HG02884 (cell line): ENCODE data around the gene B4GALT5.

Experiments used
- ATAC-seq: cut with Tn5 transposase; IDR thresholded peaks from one replicate; pipeline ENCODE4 v1.9.1; 2021; ENCODE audit warnings: mild to moderate bottlenecking, moderate library complexity; ENCODE audit not compliant: unreplicated experiment

B4GALT5 gene

DNA sequence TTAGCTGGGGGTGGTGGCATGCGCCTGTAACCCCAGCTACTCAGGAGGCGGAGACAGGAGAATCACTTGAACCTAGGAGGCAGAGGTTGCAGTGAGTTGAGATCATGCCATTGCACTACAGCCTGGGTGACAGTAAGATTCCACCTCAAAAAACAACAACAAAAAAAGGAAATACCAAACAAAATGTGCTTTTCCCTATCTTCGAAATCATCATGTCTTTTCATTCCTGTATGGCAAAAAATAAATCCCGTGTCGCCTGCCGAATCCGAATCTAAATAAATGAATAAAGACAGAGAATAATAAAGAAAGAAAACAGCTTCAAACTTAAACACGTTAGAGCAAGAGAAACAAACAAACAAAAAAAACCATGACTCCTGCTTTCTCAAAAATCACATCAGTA, 11.8 kb downstream of the B4GALT5 start:
- no peak for ATAC-seq

DNA sequence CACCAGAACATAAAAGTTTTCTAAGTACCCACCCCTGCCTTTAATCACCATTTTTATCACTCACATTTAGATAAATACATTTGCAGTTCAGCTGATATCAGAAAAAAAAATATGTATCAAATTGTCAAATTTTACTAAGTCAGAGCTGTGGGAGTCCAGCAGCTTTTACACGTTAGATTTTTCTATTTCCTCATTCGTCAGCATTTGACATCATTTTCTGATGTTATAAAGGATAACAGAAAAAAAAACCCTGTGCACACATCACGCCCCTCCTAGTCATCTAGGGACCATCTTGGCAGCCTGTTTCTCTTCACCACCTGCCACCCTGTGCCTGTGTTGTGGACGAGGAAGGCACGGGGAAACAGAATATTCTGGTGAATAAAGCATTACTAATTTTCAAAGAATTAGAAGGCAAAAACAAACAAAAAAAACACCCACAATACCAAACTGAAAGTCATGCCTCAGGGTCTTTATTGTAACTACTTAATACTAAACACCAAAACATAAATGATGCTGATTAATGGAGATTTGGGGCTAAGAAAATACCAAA, 12.4 kb downstream of the B4GALT5 start:
- ATAC-seq = no peak

DNA sequence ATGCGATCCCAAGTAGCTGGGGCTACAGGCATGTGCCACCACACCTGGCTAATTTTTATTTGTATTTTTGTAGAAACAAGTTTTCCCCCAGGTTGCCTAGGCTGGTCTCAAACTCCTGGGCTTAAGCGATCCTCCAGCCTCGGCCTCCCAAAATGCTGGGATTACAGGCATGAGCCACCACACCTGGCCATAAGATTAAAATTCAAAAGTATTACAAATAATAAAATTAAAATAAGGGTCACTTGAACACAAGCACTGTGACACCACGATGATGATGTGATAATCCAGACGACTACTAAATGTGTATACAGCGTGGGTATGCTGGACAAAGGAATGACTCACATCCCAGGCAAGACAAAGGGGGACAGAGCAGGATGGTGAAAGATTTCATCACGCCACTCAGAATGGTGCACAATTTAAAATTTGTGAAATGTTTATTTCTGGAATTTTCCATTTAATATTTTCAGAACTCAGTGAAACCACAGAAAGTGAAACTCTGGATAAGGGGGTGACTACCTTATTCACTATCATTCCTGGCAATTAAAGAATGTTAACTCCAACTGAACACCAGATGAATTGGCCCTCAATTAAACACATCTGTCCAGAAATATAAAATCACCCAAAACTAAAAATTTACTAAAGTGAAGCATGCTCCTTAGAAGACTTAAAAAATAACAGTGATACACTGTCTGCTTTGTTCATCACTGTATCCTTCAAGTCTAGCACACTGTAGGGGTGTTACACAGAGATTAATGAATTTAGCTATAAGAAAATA, 13.1 kb downstream of the B4GALT5 start:
- no peak for ATAC-seq

DNA sequence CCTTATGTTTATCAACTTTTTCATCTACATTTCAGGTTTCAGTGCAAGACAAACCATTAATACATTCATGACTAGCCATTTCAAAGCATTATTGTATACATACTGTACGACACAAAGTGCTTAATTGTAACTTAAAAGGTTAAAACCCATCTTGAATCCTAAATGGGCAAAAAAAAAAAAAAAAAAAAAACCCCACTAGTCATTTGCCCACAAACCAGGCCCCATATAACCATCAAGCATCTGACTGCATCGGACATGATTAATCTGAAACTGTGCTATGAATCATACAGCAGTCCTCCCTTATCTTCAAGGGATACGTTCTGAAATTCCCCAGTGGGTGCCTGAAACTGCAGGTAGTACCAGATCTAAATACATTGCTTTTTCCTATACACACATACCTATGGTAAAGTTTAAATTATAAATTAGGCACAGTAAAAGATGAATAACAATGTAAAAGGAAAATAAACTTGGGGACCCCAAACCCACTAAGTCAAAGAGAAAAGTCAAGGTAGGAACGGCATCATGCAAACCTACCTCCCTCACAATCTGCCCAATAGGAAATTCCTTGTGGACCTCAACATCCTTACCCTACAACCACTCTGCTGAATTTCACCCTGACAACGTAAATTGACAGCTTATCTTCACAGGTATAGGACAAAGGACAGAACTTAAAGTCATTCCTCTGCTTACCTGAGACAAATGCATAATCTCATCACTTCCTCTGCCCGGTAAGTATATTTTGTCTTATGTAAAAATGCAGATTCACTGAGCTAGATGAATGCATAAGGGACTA, 14.3 kb downstream of the B4GALT5 start:
- ATAC-seq = no peak

DNA sequence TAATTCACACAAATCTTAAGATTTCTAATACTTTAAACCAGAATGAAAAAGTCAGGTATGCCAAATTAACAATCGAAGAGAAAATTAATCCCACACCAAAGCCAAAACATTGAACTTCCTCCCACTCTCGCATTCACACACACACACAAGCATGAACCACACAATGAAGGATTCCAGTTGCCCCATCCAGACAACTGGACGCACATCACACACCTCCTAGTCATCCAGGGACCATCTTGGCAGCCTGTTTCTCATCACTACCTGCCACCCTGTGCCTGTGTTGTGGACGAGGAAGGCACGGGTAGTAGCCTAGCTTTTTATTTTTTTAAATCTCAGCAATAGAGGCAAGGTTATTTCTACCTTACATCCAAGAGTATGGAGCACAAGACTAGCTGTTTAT, 15.2 kb downstream of the B4GALT5 start:
- no peak for ATAC-seq

DNA sequence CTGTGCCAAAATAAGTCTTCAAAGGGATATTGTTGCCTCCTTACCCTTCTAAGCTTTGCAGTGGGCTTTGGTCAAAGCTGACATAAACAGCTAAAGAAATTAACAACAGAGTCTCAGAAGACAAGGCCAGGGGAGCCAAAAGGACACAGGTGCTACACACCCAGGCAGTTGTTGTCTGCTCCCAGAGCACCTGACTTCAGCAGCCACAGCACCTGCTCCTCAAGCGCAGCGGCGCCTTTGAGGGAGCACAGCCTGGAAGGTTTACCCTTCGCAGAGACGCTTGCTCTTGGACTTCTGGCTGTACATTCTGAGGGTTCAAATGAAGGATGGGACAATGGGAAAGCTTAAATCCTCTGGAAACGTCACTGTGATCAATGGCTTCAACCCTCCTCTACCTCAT, 16.6 kb downstream of the B4GALT5 start:
- no peak for ATAC-seq

DNA sequence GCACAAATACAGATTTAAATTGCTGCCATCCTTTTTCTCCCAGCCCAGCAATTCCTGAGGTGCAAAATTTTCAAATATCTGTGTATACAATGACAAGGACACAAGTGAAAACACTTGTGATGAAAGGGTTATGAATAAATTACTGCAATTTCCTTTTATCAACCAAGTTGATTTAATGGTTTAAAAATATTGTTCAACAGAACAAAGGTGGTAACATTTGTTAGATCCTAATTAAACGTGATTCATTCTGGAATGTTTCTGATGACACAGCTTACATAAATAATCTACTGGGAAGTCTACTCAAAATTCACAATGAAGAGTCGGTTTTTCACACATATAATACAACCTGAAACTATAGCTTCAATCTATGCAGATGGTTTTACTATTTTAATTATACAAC, 17.1 kb downstream of the B4GALT5 start:
- no peak for ATAC-seq

DNA sequence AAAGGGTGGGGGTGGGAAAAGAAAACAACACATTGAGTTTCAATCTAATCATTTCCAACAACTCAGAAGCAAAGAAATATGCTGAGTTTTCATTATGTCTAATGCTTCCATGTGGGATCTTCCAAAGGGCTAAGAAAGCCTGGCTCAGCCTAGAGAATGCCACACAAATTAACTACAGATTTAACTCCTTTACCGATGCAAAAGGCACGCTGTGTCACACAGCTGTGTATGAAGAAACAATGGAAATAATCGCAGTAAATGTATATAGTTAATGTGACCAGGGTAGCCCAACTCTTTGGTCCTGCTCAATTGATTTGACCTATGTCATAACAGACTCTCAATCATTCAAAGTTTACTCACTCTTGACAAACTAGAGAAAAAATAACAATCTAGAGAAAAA, 17.8 kb downstream of the B4GALT5 start:
- no peak for ATAC-seq

DNA sequence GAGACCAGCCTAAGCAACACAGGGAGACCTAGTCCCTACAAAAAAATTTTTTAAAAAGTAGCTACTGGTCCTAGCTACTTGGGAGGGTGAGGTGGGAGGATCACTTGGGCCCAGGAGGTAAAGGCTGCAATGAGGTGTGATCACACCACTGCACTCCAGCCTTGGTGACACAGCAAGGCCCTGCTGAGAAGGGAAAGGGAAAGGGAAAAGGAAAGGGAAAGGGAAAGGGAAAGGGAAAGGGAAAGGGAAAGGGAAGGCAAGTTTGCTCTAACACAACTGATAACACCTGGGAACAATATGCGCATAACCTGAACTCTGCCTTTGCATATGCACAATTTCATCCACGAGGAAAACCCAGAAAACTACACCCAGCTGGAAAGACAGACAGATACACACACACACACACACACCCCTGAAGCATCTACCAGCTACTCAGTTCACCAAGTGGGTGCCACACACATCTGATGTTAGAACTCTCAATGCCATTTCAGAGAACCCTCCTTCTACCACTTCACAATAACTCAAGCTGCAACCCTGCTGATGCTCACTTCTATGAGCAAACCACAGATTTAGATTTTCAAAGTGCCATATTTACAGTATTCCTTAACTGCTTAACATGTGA, 19.1 kb downstream of the B4GALT5 start:
- ATAC-seq = no peak

DNA sequence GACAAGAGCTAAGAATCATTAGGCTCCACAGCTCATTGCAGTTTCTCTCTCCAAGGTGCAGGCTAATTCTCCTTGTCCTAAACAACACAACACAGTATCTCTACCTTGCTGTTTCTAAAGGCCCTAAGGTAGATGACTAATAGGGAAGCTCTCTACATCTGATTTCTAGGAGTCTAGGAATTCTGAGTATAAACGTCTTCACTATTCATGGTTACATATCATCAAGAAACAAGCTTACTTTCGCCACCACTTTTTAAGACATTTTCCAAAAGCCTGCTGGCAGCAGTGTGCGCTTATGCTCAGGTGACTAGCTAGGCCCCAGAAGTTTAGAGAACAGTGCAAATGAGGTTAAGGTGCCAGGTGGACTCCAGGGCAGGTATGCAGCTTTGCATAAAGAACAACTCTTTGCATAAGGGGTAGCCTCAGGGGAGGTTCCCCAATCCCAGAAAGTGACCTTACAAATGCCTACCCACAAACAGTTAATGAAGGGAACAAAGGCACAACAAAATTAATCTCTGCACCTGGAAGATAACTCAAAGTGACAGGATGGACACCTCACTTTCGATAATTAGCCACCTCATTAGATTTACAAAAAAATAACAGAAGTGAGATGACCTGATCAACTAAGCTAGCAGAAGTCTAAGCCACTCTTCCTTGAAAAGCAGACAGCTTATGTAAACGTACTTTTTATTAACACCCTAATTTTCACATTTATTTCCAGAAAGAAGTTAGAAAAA, 20.1 kb downstream of the B4GALT5 start:
- no peak for ATAC-seq

DNA sequence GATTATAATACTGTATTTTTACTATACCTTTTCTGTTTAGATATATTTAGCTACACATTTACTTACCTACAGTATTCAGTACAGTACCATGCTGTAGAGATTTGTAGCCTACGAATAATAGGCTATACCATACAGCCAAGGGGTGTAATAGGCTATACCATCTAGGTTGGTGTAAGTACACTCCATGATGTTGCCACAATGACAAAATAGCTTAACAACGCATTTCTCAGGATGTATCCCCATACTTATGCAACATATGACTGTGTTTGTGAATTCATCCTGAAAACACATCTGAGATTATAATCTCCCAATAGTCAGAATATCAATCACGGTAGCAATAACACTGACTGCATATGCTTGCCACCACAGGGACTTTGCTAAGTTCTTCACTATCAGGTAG, 20.7 kb downstream of the B4GALT5 start:
- ATAC-seq = no peak

DNA sequence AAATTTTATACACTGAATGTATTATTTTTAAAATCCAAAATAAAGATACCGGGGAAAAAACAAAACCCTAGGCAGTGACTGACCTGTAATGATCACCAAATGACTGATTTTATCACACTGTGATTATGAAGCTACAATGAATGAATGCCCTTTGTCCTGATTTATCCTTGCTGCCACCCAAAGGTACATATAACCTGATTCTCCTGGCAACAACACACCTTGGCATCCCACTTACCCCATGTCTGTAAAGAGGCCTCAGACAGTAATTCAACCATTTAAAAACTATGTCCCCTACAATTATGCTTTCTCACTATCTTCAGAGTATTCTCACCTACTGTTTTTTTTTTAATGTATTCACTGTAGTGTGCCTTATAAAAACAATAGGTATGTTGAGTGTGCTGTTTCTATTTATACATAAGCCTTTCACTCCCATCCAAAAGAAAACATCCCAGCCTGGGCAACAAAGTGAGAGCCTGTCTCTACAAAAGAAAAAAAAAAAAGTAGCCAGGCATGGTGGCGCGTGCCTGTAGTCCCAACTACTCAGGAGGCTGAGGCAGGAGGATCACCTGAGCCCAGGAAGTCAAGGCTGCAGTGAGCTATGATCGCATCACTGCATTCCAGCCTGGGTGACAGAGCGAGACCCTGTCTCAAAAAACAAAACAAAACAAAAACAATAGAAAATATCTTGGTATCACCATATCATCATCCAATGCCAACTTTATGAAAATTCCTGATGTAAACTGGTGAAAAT, 21.7 kb downstream of the B4GALT5 start:
- ATAC-seq = no peak

DNA sequence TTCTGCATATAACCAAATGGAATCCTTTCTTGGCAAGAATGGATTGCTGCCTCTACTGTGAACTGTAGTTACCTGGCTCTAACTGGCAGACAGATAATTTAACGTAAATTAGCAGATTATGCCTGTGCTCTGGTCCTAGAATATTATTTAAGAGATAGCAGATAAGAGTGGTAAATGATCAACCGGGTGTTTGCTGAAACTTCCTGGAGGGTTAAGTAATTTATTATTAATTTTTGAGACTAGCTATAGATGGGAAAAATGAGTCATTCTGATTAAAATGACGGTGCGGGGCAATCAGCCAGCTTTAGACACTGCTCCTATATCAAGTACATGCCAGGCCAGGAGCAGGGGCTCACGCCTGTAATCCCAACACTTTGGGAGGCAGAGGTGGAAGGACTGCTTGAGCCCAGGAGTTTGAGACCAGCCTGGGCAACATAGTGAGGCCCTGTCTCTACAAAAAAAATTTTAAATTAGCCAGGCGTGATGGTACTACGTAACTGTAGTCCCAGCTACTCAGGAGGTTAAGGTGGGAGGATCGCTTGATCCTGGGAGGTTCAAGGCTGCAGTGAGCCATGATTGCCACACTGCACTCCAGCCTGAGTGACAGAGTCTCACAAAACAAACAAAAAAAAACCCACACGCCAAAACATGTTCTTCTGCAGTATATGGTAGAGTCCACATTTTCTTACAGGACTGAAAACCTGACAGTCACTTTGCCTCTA, 22.6 kb downstream of the B4GALT5 start:
- no peak for ATAC-seq

DNA sequence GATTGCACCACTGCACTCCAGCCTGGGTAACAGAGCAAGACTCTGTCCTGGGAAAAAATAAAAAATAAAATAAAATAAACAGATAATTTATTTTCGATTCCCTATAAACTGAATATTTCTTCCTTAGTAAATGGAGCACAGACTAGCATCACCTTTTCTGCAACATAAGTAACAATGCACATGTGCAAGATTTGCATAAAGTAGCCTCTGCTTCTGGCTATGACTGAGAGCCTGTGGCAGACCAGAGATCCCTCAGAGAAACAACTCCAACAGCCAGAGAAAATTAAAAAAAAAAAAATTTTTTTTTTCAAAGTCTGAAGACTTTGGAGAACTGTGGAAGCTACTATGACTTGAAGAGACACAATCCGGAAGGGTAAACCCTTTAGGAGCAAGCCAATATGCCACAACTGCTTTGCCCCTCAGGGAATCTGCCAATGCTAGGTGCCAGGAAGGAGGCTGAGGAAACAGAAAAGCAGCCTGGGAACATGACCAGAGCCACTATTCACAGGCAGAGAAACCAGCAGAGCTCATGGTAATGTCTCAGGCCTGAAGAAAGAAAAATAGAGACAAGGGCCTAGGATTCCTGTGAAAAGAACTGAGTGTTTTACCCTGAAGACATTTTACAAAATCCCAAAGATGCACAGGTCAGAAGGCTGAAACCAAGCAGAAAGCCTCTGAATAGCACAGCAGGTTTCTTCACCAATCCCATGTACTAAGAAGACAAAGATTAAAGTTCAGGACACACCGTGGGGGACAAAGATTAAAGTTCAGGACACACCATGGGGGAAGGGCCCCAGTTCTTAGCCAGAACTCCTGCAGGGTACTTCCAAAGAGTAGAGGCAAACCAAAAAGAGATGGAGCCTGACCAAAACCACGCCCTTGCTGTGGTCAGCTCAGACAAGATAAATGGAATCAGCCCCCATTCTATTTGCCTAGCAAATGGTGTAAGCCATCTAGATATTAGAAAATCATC, 25.8 kb downstream of the B4GALT5 start:
- no peak for ATAC-seq

DNA sequence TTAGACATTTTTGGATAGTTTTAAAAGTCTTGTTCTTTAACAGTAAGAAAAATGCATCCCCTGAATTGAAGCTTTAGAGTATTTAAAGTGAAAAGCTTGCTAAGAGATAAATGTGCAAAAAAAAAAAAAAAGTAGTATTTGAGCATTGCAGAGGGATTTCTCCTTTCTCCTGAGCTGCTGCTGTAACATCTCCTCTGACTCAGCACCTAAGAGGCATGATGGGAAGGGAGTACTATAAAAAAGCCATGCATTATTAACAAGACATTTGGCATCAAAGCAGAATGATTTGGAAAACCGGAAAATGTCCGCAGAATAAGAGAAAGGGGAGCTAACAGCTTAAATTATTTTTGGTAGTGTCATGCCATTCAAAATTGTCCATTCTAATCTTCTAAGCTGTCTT, 27.9 kb downstream of the B4GALT5 start:
- ATAC-seq = no peak

DNA sequence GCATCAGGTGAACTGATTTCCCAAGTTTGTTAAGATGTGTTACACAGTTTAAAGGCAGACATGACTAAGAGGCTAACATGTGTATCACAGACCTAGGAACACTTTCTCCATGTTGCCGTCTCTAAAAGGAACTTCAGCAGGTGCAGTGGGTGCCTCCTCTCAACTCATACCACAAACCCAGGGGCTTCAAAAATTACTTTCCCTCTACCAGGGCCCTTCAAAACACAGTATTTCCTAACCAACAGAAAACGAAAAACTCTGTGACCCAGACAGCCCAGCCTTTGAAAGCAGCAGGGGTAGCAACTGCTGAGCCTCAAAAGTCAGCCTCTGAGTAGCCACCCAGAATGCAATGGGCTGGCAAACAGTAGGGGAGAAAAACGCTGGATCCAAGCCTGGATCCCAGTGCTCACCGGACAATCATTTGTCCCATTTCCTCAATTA, 28.5 kb downstream of the B4GALT5 start:
- no peak for ATAC-seq

DNA sequence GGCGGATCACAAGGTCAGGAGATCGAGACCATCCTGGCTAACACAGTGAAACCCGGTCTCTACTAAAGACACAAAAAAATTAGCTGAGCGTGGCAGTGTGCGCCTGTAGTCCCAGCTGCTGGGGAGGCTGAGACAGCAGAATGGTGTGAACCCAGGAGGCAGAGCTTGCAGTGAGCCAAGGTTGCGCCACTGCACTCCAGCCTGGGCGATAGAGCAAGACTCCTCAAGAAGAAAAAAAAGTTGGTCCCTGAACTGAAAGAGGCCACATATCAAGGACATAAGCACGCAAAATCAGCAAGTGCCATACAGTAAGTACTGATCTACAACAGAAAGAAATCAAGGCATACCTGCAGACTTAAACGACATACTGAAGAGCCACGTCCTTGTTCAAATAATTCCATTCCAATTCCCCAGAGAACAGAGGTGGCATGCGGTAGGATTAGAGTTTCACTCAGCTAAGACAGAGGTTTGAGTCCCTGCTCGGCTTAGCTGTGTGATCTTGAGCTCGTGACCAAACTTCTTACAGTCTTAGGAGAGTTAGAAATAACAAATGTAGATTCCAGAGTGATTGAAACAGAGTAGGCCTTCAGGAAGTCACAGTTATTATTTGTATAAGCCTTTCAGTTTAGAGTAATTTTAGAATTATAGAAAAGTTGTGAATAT, 29.2 kb downstream of the B4GALT5 start:
- no peak for ATAC-seq

DNA sequence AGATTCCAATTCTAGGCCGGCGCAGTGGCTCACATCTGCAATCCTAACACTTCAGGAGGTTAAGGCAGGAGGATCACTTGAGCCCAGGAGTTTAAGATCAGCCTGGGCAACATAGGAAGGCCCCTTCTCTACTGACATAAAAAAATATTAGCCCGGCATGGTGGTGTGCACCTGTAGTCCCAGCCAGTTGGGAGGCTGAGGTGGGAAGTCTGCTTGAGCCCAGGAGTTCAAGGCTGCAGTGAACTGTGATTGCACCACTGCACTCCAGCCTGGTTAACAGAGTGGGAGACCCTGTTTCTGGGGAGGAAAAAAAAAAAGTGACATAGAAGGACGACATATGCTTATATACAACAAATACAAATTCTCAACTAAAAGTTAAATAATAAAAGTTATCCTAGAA, 30.9 kb downstream of the B4GALT5 start:
- ATAC-seq = no peak
